ENCODE measurements around the gene WDR64. TPM values are rescaled to one million over a fixed set of nuclear protein-coding genes. Genes with fewer than 3 reads are reported as not detected.

WDR64 gene
- total and polyA plus RNA-seq, 9 donors, result 0.04 to 0.30 (median 0.14) TPM; not detected in 2

DNA sequence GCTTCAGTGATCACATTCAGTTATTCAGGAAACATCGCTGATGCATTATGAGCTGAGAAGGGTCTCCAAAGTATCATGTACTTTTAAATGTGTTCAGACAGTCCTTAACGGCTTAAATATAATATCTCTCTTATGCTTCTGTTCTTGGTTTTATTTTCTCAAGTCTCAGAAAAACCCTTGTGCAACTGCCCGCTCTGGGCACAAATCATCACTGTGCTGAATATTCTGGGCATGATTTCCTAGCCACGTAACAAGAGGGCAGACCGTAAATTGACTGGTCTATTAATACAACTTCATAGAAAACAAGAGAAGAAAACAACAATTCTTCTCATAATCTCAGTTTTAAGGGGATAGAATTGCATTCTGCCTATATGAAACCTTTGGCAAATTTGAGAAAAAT lies 99.4 kb downstream of the WDR64 start:
- Histone ChIP-seq H3K27ac (ENCODE audit: low read length) (no peak overlapping the region), H3K4me1 (ENCODE audit: control insufficient read depth, insufficient read depth, low read length) (no peaks in the 10 kb centered on the region), H3K9me3 (replicated peaks; ENCODE audit: control insufficient read depth, low read depth, low read length) (no peaks in the 10 kb centered on the region), H3K36me3 (ENCODE audit: control insufficient read depth, insufficient read depth, low read length) (no peaks in the 10 kb centered on the region), H3K27me3 (ENCODE audit: control insufficient read depth, insufficient read depth, low read length) (no peaks in the 10 kb centered on the region), H3K4me3 (ENCODE audit: low read length) (no peak overlapping the region)
- DNase-seq, result no peak
- 100% methylated on average over 2 of the region's 5 CpGs for WGBS (ENCODE audit: insufficient coverage)

DNA sequence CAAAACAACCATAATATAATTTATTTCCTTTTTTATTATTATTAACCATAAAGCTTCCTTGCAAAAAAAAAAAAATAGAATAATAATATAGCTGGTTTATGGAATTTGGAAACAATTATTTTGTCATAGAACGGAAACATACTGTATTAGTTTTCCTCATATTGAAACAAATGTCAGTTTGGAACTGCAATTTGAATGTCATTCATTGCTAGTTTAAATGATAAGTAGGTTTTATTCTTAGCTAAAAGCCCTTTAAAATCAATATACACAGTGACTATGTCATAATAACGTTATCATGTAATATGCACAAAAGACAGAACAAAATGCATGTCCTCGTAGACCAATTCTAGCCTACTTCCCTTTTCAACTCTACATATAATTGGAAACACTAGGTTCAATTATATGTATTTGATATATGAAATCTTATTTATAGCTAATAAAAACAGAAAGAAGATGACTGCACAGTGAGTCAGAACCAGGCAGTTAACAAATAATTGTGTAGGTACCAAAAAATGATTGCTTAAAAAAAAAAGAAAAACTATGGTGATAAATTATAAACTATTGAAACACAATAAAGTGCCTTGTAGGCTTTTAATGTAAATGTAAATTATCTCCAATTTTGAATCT lies 110.7 kb downstream of the WDR64 start:
- H3K36me3 ChIP-seq (ENCODE audit: control insufficient read depth, insufficient read depth, low read length), result no peaks in the 10 kb centered on the region
- no peaks in the 10 kb centered on the region for H3K4me1 ChIP-seq (ENCODE audit: control insufficient read depth, insufficient read depth, low read length)
- WGBS (ENCODE audit: insufficient coverage), result no CpG with 5 or more reads among the region's 3 CpGs
- H3K4me3 ChIP-seq (ENCODE audit: low read length), result no peak overlapping the region
- H3K9me3 ChIP-seq (replicated peaks; ENCODE audit: control insufficient read depth, low read depth, low read length), result no peaks in the 10 kb centered on the region
- DNase-seq, result no peak
- H3K27me3 ChIP-seq (ENCODE audit: control insufficient read depth, insufficient read depth, low read length), result no peaks in the 10 kb centered on the region
- no peak overlapping the region for H3K27ac ChIP-seq (ENCODE audit: low read length)

DNA sequence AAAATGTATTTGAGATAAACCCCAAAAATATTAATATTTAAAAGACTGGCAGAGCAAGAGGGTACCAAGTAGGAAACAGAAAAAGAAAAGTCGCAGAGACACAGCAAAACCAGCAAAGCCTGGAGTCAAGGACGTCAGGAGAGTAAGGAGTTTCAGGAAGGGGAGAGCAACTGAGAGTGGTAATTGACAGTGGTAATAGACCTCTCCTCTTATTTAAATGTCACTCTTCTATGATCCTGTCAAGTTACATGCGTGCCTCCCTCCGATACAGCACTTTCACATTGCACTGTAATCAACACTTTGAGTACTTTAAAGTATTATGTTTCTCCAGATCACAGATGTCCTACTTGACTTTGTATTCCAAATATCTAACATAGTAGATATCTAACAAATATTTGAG lies 113.3 kb downstream of the WDR64 start:
- Histone ChIP-seq H3K36me3 (ENCODE audit: control insufficient read depth, insufficient read depth, low read length) (no peaks in the 10 kb centered on the region), H3K27me3 (ENCODE audit: control insufficient read depth, insufficient read depth, low read length) (no peaks in the 10 kb centered on the region), H3K4me1 (ENCODE audit: control insufficient read depth, insufficient read depth, low read length) (no peaks in the 10 kb centered on the region), H3K4me3 (ENCODE audit: low read length) (no peak overlapping the region), H3K9me3 (replicated peaks; ENCODE audit: control insufficient read depth, low read depth, low read length) (no peaks in the 10 kb centered on the region), H3K27ac (ENCODE audit: low read length) (no peak overlapping the region)
- DNase-seq, result no peak
- 100% methylated on average over 1 of the region's 4 CpGs for WGBS (ENCODE audit: insufficient coverage)

DNA sequence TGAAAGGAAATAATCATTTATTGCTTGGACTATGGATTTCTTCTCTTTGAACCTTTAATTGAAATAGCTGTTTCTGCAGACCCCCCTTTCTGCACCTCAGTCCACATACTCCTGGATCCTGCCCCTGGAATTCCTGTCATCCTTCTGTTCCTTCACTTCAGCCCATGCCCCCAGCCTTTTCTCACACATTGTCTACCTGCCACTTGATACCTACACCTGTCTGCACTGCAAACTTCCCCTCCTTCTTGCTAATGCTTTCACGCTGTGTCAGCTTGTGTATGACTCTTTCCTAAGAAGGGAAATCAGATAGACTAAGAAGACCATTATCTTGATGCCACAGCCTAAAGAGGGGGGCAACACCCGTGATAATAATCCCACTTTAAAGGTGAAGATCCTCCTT lies 115.7 kb downstream of the WDR64 start:
- no CpG with 5 or more reads among the region's 2 CpGs for WGBS (ENCODE audit: insufficient coverage)
- no peaks in the 10 kb centered on the region for H3K9me3 ChIP-seq (replicated peaks; ENCODE audit: control insufficient read depth, low read depth, low read length)
- no peaks in the 10 kb centered on the region for H3K4me1 ChIP-seq (ENCODE audit: control insufficient read depth, insufficient read depth, low read length)

DNA sequence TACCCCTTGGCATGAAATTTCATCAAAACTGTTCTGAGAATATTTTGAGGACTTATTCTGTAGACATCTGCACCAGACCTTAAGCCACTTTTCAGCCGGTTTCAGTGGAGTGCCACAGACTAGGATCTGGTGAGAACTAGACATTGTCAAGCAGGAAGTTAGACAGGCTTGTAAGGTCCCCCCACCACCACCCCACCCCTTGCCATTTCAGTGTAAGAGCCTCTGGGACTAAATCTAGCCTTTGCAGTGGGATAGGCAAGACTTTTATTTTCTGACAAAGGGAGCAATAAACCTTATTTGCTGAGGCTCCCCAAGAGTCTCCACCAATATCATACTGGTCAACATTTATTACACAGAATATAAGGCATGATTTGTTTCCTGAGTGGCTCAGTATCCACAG lies 118.0 kb downstream of the WDR64 start:
- DNase-seq, result no peak
- WGBS (ENCODE audit: insufficient coverage), result no CpG with 5 or more reads among the region's 1 CpG

More for the DNA sequence above, 115.7 kb downstream of the WDR64 start:
- no peaks in the 10 kb centered on the region for H3K27me3 ChIP-seq (ENCODE audit: control insufficient read depth, insufficient read depth, low read length)
- no peak overlapping the region for H3K27ac ChIP-seq (ENCODE audit: low read length)
- H3K36me3 ChIP-seq (ENCODE audit: control insufficient read depth, insufficient read depth, low read length), result no peaks in the 10 kb centered on the region
- DNase-seq, result no peak
- H3K4me3 ChIP-seq (ENCODE audit: low read length), result no peak overlapping the region

DNA sequence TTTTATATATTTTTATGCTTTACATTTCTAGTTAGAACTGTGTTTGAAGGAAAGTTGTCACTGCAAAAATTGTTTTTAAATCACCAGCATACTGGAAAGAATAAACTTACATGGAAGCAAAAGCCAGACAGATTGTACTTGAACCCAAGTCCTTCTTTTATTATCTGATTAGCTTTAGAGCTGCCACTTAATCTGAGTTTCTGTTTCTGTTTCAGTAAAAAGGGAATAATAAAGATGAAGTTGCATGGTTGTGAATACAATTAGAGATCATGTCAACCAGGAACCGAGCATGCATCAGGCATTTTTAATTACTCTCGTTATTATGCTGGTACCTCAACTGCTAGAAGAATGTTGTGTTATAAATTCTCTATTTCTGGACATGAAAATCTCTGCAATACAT lies 119.0 kb downstream of the WDR64 start:
- no peak overlapping the region for H3K27ac ChIP-seq (ENCODE audit: low read length)
- DNase-seq, result no peak
- H3K27me3 ChIP-seq (ENCODE audit: control insufficient read depth, insufficient read depth, low read length), result no peaks in the 10 kb centered on the region
- no CpG with 5 or more reads among the region's 2 CpGs for WGBS (ENCODE audit: insufficient coverage)
- H3K4me1 ChIP-seq (ENCODE audit: control insufficient read depth, insufficient read depth, low read length), result no peaks in the 10 kb centered on the region
- H3K9me3 ChIP-seq (replicated peaks; ENCODE audit: control insufficient read depth, low read depth, low read length), result no peaks in the 10 kb centered on the region
- H3K4me3 ChIP-seq (ENCODE audit: low read length), result no peak overlapping the region
- H3K36me3 ChIP-seq (ENCODE audit: control insufficient read depth, insufficient read depth, low read length), result no peaks in the 10 kb centered on the region

More for the DNA sequence above, 118.0 kb downstream of the WDR64 start:
- H3K4me3 ChIP-seq (ENCODE audit: low read length), result no peak overlapping the region
- no peaks in the 10 kb centered on the region for H3K36me3 ChIP-seq (ENCODE audit: control insufficient read depth, insufficient read depth, low read length)
- H3K4me1 ChIP-seq (ENCODE audit: control insufficient read depth, insufficient read depth, low read length), result no peaks in the 10 kb centered on the region
- no peaks in the 10 kb centered on the region for H3K9me3 ChIP-seq (replicated peaks; ENCODE audit: control insufficient read depth, low read depth, low read length)
- H3K27me3 ChIP-seq (ENCODE audit: control insufficient read depth, insufficient read depth, low read length), result no peaks in the 10 kb centered on the region
- H3K27ac ChIP-seq (ENCODE audit: low read length), result no peak overlapping the region

DNA sequence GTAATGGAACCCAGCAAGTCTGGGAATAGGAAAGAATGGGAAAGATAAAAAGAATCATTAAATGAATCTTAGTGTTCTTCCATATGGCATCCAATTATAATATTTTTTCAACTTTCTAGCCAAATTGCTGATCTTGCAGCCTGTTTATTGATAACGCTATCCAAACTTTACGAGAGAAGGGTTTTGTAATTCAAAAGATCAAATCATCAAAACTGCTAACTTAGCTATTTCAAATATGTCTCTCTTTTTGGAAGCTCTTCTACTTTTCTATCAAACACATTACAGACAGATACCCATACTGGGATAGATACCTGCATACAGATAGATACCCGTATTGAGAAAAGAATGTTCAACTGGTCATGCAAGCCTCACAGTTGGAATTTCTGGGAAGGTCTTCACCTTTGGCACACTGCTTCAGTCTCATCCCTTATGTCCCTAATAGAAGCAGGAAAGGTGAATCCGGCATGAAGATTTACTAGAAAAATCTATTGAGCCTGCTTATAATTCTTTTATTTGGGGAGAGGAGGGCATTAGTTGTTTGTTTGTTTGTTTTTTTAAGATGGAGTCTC lies 120.9 kb downstream of the WDR64 start:
- no peak for DNase-seq
- H3K9me3 ChIP-seq (replicated peaks; ENCODE audit: control insufficient read depth, low read depth, low read length), result no peaks in the 10 kb centered on the region
- WGBS (ENCODE audit: insufficient coverage), result no CpG with 5 or more reads among the region's 4 CpGs
- H3K27ac ChIP-seq (ENCODE audit: low read length), result no peak overlapping the region
- no peaks in the 10 kb centered on the region for H3K4me1 ChIP-seq (ENCODE audit: control insufficient read depth, insufficient read depth, low read length)
- no peak overlapping the region for H3K4me3 ChIP-seq (ENCODE audit: low read length)
- no peaks in the 10 kb centered on the region for H3K27me3 ChIP-seq (ENCODE audit: control insufficient read depth, insufficient read depth, low read length)
- H3K36me3 ChIP-seq (ENCODE audit: control insufficient read depth, insufficient read depth, low read length), result no peaks in the 10 kb centered on the region

DNA sequence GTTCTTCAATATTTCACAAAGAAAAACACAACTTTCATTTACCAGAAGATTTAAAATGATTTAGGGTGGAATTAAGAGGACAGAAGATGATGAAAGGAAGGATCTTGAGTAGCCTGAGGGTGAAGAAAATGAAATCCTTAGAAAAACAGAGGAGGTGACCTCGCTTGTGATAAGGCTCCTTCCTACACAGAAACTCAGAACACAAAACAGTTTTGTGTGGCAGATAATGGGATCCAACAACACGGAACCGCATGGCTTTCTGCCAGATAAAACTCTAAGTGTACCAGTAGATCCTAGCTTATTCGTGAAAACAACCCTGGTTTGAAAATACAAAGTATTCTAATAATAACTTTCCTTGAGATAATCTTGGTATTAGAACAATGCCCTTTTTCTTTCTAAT lies 121.9 kb downstream of the WDR64 start:
- no peak for DNase-seq
- Histone ChIP-seq H3K9me3 (replicated peaks; ENCODE audit: control insufficient read depth, low read depth, low read length) (no peaks in the 10 kb centered on the region), H3K4me1 (ENCODE audit: control insufficient read depth, insufficient read depth, low read length) (no peaks in the 10 kb centered on the region), H3K36me3 (ENCODE audit: control insufficient read depth, insufficient read depth, low read length) (no peaks in the 10 kb centered on the region), H3K27me3 (ENCODE audit: control insufficient read depth, insufficient read depth, low read length) (no peaks in the 10 kb centered on the region), H3K27ac (ENCODE audit: low read length) (no peak overlapping the region), H3K4me3 (ENCODE audit: low read length) (no peak overlapping the region)
- no CpG with 5 or more reads among the region's 4 CpGs for WGBS (ENCODE audit: insufficient coverage)

DNA sequence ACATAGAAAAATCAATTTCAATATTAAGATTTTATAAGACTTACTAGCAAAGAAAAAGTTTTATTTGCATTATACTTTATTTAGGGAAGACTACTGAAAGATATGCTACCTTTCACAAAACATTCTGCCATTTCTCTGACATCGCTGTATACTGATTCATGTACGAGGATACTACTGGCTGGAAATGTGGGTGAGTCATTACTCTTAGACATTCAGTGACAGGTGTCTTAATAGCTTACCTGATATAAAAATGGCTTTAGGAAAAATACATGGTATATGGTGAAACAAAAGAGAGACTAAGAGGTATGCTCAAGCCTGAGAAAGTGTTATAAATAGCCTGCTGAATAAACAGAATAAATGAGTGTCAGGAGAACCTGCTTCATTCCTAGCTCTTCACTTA lies 122.9 kb downstream of the WDR64 start:
- no CpG with 5 or more reads among the region's 2 CpGs for WGBS (ENCODE audit: insufficient coverage)
- no peak for DNase-seq
- no peaks in the 10 kb centered on the region for H3K36me3 ChIP-seq (ENCODE audit: control insufficient read depth, insufficient read depth, low read length)
- no peaks in the 10 kb centered on the region for H3K4me1 ChIP-seq (ENCODE audit: control insufficient read depth, insufficient read depth, low read length)
- H3K4me3 ChIP-seq (ENCODE audit: low read length), result no peak overlapping the region
- no peak overlapping the region for H3K27ac ChIP-seq (ENCODE audit: low read length)
- no peaks in the 10 kb centered on the region for H3K27me3 ChIP-seq (ENCODE audit: control insufficient read depth, insufficient read depth, low read length)
- no peaks in the 10 kb centered on the region for H3K9me3 ChIP-seq (replicated peaks; ENCODE audit: control insufficient read depth, low read depth, low read length)

DNA sequence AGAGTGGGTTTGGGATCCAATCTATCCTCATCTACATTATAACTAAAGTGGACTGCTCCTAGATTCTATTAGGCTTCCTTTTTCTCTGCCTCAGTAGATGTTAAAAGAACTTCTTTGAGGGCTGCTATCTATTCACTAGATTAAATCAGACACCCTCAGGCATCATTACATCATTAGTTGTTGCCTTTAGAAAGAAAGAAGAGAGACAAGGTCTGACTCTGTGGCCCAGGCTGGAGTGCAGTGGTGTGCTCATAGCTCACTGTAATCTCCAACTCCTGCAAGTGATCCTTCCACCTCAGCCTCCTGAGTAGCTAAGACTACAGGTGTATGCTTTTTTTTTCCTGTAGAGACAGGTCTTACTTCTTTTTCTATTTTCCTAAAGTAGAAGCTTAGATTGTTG lies 124.8 kb downstream of the WDR64 start:
- DNase-seq, result no peak
- Histone ChIP-seq H3K36me3 (ENCODE audit: control insufficient read depth, insufficient read depth, low read length) (no peaks in the 10 kb centered on the region), H3K4me1 (ENCODE audit: control insufficient read depth, insufficient read depth, low read length) (no peaks in the 10 kb centered on the region), H3K27me3 (ENCODE audit: control insufficient read depth, insufficient read depth, low read length) (no peaks in the 10 kb centered on the region), H3K27ac (ENCODE audit: low read length) (no peak overlapping the region), H3K9me3 (replicated peaks; ENCODE audit: control insufficient read depth, low read depth, low read length) (no peaks in the 10 kb centered on the region), H3K4me3 (ENCODE audit: low read length) (no peak overlapping the region)

DNA sequence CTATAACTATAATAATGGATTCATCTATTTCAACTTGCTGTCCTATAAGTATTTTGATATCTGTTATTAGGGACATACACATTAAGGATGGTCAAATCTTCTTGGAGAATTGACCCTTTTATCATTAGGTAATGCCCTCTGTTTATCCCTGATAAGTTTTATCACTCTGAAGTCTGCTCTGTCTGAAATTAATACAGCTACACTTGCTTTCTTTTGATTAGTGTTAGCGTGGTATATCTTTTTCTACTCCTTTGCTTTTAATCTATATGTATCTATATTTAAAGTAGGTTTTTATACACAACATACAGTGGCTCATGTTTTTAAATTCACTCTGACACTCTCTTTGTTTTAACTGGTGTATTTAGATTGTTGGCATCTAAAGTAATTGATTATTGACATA lies 126.0 kb downstream of the WDR64 start:
- Histone ChIP-seq H3K4me1 (ENCODE audit: control insufficient read depth, insufficient read depth, low read length) (no peaks in the 10 kb centered on the region), H3K9me3 (replicated peaks; ENCODE audit: control insufficient read depth, low read depth, low read length) (no peaks in the 10 kb centered on the region), H3K27ac (ENCODE audit: low read length) (no peak overlapping the region), H3K36me3 (ENCODE audit: control insufficient read depth, insufficient read depth, low read length) (no peaks in the 10 kb centered on the region), H3K27me3 (ENCODE audit: control insufficient read depth, insufficient read depth, low read length) (no peaks in the 10 kb centered on the region), H3K4me3 (ENCODE audit: low read length) (no peak overlapping the region)
- WGBS (ENCODE audit: insufficient coverage), result no CpG with 5 or more reads among the region's 1 CpG
- no peak for DNase-seq
